GM20431 (cell line): ENCODE results near the gene GABRD.

ENCODE experiments used
- in situ Hi-C: fragments of 300-500 bp; cut with MseI, MboI; formaldehyde crosslinking; loops from one replicate; pipeline ENCODE4 v1.15.0; 2020; ENCODE audit warnings: low sequenced_read_pairs; ENCODE audit not compliant: unreplicated experiment

GABRD gene

GRCh38 chr1:2072109-2072806 lies 53.1 kb downstream of the GABRD start:
- in situ Hi-C loops: no loop called here

- in situ Hi-C loops: no loop called here
These were observed 53.7 kb downstream of the GABRD start for GRCh38 chr1:2072891-2073290.

- in situ Hi-C loops: no loop called here
These were observed 54.5 kb downstream of the GABRD start for GRCh38 chr1:2073382-2074230.

GRCh38 chr1:2074396-2074795 lies 55.3 kb downstream of the GABRD start:
- in situ Hi-C loops: no loop called here

- in situ Hi-C loops: no loop called here
These were observed 56.0 kb downstream of the GABRD start for GRCh38 chr1:2074944-2075740.

GRCh38 chr1:2076826-2077225 lies 57.7 kb downstream of the GABRD start:
- in situ Hi-C loops: no loop called here

GRCh38 chr1:2078170-2078569 lies 59.0 kb downstream of the GABRD start:
- in situ Hi-C loops: no loop called here

- in situ Hi-C loops: no loop called here
These were observed 60.4 kb downstream of the GABRD start for GRCh38 chr1:2079396-2080085.

GRCh38 chr1:2080140-2080539 lies 61.0 kb downstream of the GABRD start:
- in situ Hi-C loops: no loop called here
